ENCODE results near the gene HAUS1.

The HAUS1 gene, protein sequence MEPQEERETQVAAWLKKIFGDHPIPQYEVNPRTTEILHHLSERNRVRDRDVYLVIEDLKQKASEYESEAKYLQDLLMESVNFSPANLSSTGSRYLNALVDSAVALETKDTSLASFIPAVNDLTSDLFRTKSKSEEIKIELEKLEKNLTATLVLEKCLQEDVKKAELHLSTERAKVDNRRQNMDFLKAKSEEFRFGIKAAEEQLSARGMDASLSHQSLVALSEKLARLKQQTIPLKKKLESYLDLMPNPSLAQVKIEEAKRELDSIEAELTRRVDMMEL

DNA sequence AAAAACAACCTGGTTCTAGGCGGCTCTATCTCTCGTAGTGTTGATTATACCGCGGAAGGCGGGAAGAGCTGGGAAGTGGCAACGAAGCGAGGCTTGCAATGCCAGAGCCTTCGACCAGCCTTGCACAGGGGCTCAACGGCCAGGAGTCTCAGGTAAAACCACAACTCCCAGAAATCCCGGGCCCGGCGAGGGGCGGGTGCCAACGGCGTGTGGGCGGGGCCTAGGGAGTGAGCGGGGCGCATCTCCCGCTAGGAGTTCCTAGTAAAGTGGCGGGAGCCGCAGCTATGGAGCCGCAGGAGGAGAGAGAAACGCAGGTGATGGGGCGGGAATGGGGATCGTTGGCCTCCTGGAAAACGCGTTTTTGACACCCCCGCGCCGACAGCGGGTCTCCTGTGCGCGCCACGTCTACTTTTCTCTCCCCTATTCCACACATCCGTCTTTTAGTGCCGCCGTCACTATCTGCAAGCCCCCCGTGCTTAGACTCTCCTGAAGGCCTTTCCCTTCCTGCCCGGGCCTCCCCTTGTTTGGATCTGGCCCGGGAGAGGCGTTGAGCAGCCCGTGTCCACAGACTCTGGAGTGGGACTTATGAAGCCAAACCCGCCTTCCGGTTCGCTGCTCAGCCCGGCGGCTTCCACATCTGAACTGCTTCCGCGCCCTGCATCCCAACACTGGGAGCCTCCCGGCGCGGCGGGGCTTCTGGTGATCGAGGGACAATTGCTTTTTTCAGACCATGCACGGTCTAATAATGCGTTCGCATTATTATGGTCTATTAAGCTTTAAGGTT, at the start of gene HAUS1:
Gene HAUS1 (plus strand): TSS at position 258 of the 784 bp plus-strand sequence. CDS start 27 bp downstream, at position 285.
- DNase-seq (ENCODE audit: low spot score): peak; percentile 96

DNA sequence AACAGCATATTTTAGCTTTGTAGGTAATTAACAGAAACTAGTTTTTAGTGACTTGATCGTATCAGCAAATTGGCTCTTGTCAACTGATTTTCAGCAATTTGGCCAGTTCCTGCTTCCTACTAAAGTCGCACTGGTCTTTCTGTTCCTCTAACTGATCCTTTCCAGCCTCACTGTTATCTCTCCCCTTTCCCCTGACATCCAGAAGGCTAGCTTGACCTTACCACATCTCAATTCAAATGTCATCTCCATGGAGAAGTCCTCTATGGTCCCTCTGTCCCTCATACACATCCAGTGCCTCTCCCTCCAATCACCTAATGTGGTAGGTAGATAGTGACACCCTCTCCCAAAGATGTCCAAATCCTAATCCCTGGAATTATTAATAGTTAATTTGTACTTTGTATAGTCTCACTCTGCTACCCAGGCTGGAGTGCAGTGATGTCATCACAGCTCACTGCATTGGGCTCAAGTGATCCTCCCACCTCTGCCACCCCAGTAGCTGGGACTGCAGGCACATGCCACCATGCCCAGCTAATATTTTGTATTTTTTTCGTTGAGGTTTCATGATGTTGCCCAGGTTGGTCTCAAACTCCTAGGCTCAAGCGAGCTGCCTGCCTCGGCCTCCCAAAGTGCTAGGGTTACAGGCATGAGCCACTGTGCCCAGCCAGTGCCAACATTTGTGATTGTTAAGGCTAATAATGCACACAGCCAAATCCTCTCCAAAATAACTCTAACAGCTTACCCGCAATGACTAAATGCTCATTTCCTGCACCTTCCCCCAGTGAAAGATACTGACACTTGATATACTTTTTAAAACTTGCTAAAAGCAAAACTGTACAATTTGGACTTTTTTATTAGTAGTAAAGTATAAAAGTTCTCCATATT, 49.0 kb upstream of the HAUS1 start:
- DNase-seq (ENCODE audit: low spot score): no peak

DNA sequence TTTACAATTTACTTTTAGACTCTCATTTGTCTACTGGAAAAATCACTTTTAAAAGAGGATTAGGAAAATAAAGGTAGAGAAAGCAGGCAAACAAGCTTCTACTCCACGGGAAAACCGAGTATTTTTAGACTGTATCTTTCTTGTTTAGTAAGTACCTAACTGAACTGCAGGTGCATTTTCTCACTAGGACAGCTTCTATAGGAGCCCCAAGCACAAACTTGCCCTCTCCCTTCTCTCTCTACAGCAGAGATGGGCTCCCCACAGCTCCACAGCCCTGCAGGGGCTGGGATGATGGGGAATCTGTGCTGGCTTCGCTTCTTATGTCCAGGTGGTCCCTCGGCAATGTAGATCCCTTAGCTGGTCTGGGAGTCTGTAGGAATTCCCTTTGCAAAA, 48.4 kb upstream of the HAUS1 start:
- no peak for DNase-seq (ENCODE audit: low spot score)

DNA sequence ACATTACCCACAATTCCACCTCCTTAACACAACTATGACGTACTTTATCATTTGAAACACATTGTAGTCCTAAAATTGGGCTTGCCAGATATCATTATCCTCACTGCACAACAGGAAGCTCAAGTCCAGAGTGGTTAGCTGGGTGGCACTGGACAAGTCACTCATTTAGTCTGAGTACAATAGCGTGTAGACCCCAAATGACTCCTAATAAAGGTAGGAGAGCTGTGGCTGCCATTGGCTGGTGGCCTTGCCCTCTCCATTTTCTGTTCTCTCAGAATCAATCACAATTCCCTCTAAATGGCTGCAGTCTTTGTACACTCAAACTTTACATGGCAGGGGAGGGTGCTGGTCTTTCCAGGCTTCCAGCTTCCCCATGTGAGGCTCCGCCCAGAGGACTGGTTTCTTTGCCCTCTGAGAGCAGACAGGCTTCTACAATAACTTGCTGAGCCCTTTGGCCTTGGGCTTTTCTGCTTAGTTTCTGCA, 43.8 kb upstream of the HAUS1 start:
- DNase-seq (ENCODE audit: low spot score): no peak

DNA sequence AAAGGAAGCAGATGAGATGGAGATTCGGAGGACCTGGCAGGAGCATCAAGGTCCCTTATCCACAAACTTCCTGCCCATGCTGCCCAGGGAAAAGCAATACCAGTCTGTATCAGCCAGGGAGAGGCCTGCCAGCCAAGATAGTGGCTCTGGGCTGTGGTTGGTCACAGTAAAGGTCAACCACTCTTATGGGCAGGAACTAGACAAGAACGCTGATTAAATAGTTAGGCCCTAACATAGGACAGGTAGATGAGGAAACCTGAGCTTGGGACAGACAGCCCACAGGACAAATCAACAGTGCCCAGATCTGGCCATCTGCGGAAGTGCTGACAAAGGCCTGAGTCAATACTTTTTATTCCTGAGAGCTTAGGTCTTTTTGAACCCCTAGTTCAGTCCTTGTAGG, 42.8 kb upstream of the HAUS1 start:
- no peak for DNase-seq (ENCODE audit: low spot score)

DNA sequence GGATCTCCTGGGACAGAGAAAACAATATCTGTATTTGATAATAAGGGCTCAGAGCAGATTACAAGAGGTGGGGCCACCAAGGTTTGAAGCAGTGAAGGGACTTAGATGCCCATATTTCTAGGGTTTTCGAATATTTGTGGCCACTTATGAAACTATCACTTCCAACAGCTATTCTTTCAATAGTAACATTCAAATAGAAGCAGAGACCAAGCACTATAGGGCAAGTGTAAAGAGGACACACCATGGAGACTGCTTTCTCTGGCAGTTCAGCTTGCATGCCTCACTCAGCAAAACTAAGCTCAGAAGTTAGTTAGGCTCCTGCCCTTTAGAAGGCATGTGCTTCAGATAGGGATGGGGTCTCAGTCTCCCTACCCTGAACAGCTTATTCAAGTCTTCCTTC, 42.4 kb upstream of the HAUS1 start:
- DNase-seq (ENCODE audit: low spot score): no peak

DNA sequence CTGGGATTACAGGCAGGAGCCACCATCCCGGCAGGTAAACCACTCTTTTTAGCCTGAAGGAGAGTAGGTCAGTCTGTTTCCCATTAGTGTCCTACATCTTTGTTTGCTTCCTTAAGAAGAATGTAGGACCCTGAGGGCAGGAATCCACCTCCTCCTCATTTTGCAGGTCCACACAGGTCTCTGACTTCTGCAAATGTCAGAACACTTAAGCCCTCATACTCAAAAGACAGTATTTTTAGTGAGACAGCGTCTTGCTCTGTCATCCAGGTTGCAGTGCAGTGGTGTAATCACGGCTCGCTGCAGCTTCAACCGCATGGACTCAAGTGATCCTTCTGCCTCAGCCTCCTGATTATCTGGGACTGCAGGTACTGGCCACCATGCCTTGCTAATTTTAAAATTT, 41.4 kb upstream of the HAUS1 start:
- DNase-seq (ENCODE audit: low spot score): no peak

DNA sequence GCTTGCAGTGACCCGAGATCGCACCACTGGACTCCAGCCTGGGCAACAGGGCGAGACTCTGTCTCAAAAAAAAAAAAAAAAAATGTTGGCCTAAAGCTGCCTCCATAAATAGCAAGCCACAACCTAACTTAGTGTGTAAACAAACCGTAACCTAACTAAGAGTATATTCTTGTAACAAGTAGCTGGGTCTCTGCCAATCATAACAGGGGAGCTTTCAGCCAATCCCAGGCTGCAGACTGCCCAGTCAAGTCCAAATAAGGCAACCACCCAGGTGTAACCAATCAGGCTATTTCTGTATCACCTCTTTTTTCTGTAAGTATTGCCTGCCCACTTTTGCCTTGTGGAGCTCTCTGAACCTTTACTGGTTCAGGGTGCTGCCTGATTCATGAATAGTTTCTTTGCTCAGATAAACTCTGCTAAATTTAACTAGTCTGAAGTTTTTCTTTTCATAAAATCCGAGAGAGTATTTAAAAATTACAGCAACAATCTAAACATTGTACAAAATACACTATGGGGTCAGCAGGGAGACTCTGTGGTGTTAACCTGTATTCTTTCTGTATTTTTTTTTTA, 36.7 kb upstream of the HAUS1 start:
- DNase-seq (ENCODE audit: low spot score): no peak

DNA sequence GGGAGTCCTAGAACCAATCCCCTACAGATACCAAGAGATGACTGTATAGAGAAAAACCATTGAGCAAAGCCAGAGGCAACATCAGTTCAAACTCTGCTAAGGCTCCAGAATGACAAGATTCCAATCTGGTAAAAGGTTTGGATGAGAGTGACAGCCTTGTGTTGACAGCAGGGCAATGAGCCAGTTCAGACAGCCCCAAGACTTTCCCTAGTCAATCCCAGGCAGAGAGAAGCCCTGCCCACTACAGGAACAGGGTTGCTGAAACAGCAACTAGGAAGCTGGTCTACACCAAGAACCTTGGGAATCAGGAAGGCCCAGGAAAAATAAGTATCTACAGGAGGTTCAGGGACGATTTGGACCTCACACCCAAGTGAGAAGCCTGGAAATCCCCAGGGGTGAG, 35.4 kb upstream of the HAUS1 start:
- no peak for DNase-seq (ENCODE audit: low spot score)

DNA sequence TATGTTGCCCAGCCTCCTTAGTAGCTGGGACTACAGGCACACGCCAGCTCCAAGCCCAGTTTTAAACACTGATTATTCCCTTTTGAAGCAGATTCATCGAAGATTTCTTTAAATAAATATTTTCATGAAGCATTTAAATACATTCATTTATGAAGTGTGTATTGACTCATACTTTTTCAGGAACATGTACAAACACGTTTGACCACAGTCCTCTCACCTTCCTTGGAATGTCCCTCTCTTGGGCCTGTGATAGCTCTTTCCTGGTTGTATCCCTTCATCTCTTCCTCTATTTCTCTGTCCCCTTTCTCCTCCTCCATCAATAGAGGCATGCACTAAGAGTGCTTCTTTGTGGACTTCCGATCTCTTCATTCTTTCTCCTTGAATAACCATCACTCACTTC, 34.7 kb upstream of the HAUS1 start:
- DNase-seq (ENCODE audit: low spot score): no peak

DNA sequence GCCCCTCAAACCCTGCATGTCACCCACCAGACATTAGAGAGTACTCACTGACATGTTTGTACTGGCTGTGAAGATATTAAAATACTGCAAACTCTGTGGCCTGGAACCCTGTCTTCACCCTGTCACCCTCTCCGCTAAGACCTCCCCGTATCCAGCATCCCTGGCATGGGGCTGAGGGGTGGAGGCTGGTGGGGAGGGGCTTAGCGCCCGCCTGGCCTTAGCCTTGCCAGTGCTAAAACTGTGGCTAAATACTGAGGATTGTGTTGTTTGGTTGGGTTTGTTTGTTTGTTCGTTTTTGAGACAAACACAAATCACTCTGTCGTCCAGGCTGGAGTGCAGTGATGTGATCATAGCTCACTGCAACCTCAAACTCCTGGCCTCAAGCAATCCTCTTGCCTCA, 34.0 kb upstream of the HAUS1 start:
- no peak for DNase-seq (ENCODE audit: low spot score)

DNA sequence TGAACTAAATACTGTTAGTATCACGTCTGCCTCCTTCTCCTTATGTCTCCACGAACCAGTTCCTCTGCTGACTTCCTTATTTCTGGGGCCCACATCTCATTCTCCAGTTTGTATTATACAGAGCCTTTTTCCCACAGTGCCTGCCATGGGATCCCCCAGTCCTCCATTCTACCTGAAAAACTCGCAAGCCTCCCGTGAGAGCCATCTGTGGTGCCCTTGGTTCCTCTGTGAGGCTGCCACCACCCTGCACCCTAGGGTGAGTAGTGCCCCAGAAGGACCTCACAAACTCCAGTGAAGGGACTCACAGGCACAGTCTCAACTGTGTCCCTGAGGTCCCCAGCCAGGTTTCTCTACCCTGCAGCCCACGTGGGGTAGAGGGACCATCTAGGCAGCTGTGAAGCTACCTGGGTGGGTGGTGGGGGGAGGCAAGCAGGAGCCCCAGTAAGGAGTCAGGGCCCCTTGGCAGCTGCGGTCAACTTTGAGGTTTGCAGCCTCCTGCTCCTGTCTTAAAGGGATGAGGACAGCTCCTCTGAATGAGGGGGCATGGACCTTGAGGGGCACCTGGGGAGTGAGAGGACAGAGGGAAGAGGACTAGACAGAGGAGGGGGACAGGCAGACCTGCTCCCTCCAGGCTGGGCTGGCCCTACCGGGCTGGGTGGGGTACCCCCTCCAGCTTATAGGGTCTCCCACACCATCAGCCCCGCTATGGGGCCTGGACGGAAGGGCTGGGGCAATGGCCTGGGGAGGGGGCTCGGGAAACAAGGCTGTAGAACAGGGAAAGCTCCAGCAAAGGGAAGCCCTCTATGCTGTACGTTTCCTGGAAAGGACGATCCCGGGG, 33.2 kb upstream of the HAUS1 start:
- DNase-seq (ENCODE audit: low spot score): no peak

DNA sequence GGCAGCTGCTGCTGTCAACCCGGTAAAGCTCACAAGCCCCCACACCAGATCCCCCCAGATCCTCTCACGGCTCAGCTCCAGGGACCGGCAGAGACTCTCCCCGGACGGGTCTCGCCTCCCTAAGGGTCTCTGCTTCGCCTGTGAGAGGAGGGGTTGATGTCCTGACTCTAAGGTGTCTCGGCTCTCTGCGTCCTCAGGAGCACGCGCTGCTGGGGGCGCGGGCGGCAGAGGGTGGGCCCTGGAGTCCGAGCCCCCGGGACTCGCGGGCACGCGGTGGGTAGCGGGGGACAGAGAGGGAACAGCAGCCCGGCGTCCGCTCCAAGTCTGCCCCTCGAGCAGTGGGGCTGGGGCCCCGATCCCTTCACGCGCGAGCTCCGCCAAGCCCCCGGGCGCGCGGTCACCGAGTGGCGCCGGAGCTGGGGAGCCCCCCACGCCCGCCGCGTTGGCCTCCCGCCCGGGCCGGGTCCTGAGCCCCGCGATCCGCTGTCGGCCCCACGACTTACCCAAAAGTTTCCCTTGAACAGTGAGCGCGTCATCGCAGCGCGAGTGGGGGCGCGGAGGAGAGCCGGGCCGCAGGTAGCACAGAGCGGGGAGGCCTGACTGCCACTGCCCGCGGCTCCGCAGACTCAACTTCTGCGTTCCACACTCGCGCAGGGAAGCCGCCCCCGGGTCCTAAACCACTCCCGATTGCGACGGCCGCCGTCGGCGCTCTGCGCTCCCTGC, 32.4 kb upstream of the HAUS1 start, which contains the start of gene PSTPIP2:
Gene PSTPIP2 (minus strand): TSS at position 608 of the 723 bp plus-strand sequence. CDS start 72 bp downstream, at position 536.
- DNase-seq (ENCODE audit: low spot score): peak; percentile 32

DNA sequence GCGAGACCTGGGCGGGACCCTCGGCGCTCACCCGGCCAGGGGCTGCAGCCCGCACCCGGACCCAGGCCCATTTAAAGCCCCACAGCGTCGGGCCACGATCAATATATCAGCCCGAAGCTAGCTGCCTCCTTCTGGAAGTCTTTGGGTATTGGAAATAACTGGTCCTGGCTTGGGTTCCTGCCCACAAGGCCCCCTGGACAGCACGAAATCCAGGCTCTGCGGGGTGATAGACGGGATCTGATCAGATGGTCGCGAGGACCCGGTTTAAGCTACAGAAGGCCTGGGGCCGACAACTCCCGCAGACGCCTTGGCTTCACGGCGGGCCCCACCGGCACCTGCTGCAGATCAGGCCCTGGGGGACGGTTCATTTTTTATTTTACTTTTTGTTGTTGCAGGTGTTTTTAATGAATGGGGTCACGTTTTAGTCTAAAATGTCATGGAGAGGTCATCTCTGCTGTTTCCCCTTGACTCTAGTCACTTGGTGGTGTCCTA, 31.8 kb upstream of the HAUS1 start:
- DNase-seq (ENCODE audit: low spot score): no peak

DNA sequence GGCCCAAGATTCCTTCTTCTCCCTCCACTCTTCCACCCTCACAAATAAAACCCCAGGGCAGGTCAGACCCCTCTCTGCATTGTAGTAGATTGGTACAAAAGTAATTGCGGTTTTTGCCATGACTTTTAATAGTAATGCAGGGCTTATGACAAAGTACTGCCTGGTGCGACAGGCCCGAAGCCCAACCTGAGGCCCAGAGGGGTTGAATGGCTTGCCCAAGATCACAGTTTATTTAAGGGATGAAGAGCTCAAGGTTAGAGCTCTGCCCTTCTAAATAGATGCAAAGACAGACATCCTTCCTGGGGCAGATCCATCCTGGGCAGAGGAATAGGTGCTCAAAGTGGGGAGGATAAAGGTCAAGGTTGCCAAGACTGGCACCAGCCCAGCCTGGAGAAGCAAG, 31.2 kb upstream of the HAUS1 start:
- no peak for DNase-seq (ENCODE audit: low spot score)

DNA sequence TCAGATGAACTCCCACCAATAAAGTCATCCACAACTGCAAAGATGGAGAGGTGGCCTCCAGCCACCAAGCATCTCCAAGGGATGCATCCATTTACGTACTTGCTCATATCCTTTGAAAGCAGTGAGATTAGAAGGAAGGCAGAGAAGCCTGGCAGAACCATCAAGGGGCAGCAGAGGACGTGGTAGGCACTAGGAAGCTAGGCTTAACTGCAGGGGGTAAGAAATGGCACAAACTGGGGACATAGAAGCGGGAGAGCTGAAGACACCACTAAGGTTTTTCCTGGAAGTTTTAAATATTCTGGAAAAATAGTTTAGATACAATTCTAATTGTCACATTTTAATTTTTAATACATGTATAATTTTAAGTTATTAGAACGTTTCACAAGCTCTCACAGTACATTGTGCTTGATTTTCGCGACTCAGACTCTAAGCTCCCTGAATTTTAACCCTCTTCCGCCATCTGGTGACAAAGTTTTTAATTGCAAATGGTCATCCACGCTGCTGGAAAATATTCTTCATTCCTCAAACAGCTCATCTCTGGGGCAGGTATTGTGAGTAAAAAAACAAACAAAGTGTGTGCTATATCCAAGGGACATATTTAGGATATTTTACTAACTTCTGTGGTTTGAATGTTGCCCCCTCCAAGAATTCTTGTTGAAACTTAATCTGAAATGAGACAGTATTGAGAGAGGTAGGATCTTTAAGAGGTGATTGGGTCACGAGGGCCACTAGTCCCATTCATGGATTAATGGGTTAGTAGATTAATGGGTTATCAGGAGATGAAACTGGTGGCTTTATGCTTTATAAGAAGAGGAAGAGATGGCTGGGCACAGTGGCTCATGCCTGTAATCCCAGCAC, 30.5 kb upstream of the HAUS1 start:
- peak; percentile 85 for DNase-seq (ENCODE audit: low spot score)

DNA sequence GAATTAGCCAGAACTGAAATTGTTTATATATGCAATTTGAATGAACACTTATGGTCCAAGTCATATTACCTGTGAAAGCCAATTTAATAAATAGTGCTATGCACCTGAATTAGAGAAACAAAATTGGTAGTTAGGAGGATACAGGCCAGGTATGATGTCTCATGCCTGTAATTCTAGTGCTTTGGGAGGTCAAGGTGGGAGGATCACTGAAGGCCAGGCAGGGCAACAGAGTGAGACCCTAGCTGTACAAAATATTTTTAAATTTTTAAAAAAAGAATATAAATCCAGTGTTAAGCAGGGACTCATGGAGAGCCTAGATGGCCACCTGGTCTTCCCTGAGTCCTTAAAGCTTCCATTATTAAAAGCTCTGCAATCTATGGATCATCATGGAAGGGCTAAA, 24.8 kb upstream of the HAUS1 start:
- no peak for DNase-seq (ENCODE audit: low spot score)

DNA sequence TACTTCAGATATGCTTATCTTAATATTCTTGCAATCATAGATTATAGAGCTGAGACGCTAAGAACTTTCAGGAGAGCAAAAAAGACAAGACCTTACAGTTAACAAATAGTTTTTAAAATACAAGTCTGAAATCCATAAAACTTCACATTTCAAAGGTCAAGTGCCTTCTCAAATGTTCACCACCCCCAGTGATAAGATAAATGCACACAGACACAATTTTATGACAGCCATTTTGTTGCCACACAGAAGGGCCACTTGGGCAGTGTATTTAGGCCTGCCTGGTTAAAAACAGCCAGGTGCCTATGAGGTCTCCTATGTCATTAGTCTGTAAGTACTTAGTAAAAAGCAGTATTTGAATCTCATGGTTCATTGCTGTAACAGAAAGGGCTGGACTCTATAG, 24.0 kb upstream of the HAUS1 start:
- DNase-seq (ENCODE audit: low spot score): no peak

DNA sequence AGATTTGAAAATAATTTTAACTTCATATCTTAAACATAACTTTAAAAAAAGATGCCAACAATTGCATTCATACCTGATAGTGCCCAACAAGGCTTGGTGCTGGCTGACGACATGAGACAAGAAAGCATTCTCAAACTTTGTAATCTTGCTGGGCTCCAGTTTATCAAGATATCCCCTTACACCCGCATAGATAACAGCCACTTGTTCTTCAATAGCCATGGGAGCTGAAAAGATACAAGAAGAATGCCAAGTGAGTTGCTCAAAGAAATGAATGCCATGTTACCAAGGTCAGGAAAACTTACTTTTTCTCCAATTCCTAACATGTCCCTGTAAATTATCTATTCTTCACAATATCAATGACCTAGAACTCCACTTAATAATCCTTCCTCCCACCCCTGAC, 19.8 kb upstream of the HAUS1 start:
- no peak for DNase-seq (ENCODE audit: low spot score)
